ENCODE results near the gene MED26. TPM values are rescaled to one million over a fixed set of nuclear protein-coding genes. Genes with fewer than 3 reads are reported as not detected.
A peak's percentile ranks its signal among the peaks of the same experiment; 100 is the strongest.

MED26 gene
- total and polyA plus RNA-seq, 10 of the 15 experiments (the other 5 are each of a cell fraction or from before 2014, with no cell fraction given), result 1.1 to 21.4 (median 9.7) TPM

- TF ChIP-seq, protein P1, sequence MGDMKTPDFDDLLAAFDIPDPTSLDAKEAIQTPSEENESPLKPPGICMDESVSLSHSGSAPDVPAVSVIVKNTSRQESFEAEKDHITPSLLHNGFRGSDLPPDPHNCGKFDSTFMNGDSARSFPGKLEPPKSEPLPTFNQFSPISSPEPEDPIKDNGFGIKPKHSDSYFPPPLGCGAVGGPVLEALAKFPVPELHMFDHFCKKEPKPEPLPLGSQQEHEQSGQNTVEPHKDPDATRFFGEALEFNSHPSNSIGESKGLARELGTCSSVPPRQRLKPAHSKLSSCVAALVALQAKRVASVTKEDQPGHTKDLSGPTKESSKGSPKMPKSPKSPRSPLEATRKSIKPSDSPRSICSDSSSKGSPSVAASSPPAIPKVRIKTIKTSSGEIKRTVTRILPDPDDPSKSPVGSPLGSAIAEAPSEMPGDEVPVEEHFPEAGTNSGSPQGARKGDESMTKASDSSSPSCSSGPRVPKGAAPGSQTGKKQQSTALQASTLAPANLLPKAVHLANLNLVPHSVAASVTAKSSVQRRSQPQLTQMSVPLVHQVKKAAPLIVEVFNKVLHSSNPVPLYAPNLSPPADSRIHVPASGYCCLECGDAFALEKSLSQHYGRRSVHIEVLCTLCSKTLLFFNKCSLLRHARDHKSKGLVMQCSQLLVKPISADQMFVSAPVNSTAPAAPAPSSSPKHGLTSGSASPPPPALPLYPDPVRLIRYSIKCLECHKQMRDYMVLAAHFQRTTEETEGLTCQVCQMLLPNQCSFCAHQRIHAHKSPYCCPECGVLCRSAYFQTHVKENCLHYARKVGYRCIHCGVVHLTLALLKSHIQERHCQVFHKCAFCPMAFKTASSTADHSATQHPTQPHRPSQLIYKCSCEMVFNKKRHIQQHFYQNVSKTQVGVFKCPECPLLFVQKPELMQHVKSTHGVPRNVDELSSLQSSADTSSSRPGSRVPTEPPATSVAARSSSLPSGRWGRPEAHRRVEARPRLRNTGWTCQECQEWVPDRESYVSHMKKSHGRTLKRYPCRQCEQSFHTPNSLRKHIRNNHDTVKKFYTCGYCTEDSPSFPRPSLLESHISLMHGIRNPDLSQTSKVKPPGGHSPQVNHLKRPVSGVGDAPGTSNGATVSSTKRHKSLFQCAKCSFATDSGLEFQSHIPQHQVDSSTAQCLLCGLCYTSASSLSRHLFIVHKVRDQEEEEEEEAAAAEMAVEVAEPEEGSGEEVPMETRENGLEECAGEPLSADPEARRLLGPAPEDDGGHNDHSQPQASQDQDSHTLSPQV (IDR thresholded peaks at IDR 0.05), result peak; percentile 82
- TF ChIP-seq TAF1 (IDR thresholded peaks at IDR 0.05; ENCODE audit: borderline replicate concordance, low read depth, low read length) (peak; percentile 66; the same call in 1 of the 2 replicates), SMAD1 (IDR thresholded peaks at IDR 0.05; ENCODE audit: low read depth, partially characterized antibody) (peak; percentile 86), HSF1 (IDR thresholded peaks at IDR 0.05; ENCODE audit: low read depth, low read length) (0 out of 2 replicates have a peak, but pooled peaks have one; percentile 31), IRF4 (IDR thresholded peaks at IDR 0.05; ENCODE audit: low read depth, low read length) (peak; percentile 96), STAT1 (conservative IDR thresholded peaks at IDR 0.05) (0 out of 2 replicates have a peak, but pooled peaks have one; percentile 19), RELA (IDR thresholded peaks at IDR 0.05; ENCODE audit: borderline replicate concordance, partially characterized antibody) (peak; percentile 100), POU2F2 (IDR thresholded peaks at IDR 0.05; ENCODE audit: borderline replicate concordance, low read depth, low read length) (peak; percentile 49; the same call in 2 of the 3 replicates), SRF (IDR thresholded peaks at IDR 0.05; ENCODE audit: low read depth in 2 of 2, low read length in 2 of 2) (0 out of 4 replicates have a peak, but pooled peaks of 1 of the 2 experiments have one; percentile 13), CHD1 (IDR thresholded peaks at IDR 0.05; ENCODE audit: low read depth, low read length) (no peak), NBN (IDR thresholded peaks at IDR 0.05) (peak; percentile 75), RB1 (IDR thresholded peaks at IDR 0.05; ENCODE audit: borderline replicate concordance) (peak; percentile 95; the same call in 1 of the 2 replicates), POLR2AphosphoS2 (IDR thresholded peaks at IDR 0.05; ENCODE audit: low read depth, low read length) (no peak; the same call in none of the 2 replicates), BACH1 (IDR thresholded peaks at IDR 0.05; ENCODE audit: borderline replicate concordance) (peak; percentile 39; the same call in 1 of the 2 replicates), RAD51 (IDR thresholded peaks at IDR 0.05) (no peak), RELB (IDR thresholded peaks at IDR 0.05; ENCODE audit: low read depth) (peak; percentile 100), EP300 (IDR thresholded peaks at IDR 0.05; ENCODE audit: borderline replicate concordance in 1 of 2, control insufficient read depth in 1 of 2, low read depth in 2 of 2, low read length in 2 of 2) (peak; percentile 85 to 94)
- TF ChIP-seq, protein P2, sequence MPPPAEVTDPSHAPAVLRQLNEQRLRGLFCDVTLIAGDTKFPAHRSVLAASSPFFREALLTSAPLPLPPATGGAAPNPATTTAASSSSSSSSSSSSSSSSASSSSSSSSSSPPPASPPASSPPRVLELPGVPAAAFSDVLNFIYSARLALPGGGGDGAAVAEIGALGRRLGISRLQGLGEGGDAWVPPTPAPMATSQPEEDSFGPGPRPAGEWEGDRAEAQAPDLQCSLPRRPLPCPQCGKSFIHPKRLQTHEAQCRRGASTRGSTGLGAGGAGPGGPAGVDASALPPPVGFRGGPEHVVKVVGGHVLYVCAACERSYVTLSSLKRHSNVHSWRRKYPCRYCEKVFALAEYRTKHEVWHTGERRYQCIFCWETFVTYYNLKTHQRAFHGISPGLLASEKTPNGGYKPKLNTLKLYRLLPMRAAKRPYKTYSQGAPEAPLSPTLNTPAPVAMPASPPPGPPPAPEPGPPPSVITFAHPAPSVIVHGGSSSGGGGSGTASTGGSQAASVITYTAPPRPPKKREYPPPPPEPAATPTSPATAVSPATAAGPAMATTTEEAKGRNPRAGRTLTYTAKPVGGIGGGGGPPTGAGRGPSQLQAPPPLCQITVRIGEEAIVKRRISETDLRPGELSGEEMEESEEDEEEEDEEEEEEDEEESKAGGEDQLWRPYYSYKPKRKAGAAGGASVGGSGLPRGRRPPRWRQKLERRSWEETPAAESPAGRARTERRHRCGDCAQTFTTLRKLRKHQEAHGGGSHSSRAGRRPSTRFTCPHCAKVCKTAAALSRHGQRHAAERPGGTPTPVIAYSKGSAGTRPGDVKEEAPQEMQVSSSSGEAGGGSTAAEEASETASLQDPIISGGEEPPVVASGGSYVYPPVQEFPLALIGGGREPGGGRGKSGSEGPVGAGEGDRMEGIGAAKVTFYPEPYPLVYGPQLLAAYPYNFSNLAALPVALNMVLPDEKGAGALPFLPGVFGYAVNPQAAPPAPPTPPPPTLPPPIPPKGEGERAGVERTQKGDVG (CRISPR knock-in tag; IDR thresholded peaks at IDR 0.05), result peak; percentile 45; the same call in 1 of the 2 replicates
Measured at GRCh38 chr19:16585808-16586476, 42.1 kb downstream of the MED26 start (continued).

Data from GM12878 (cell line).